Measurements from ENCODE around the gene ANKLE1. TPM values are rescaled to one million over a fixed set of nuclear protein-coding genes. Genes with fewer than 3 reads are reported as not detected.

ANKLE1 gene
- total RNA-seq, 1 experiment from 2014 or later, result 16.5 TPM

GRCh38 chr19:17254636-17255035 is 27.1 kb upstream of the ANKLE1 start:
- Histone ChIP-seq H3K4me1 (ENCODE audit: insufficient read depth, low read length) (no peaks in the 10 kb centered on the region), H2AK5ac (ENCODE audit: insufficient read length, low read length) (no peak overlapping the region), H3K18ac (ENCODE audit: insufficient read length, low read depth, low read length) (no peak overlapping the region), H4K8ac (replicated peaks; ENCODE audit: insufficient read length, low read depth, low read length) (no peak overlapping the region), H3K4ac (ENCODE audit: low read depth, low read length) (no peak overlapping the region), H2BK20ac (ENCODE audit: low read depth, low read length, poor library complexity, severe bottlenecking) (no peak overlapping the region), H4K91ac (ENCODE audit: insufficient read length, low read depth, low read length) (no peak overlapping the region), H2BK12ac (ENCODE audit: insufficient read length, low read depth, low read length) (no peak overlapping the region), H3K27me3 (ENCODE audit: insufficient read depth, low read length) (no peaks in the 10 kb centered on the region), H3K79me2 (ENCODE audit: insufficient read depth, low read length) (no peaks in the 10 kb centered on the region), H2BK15ac (ENCODE audit: low read depth, low read length) (no peak overlapping the region), H4K20me1 (ENCODE audit: control insufficient read depth, insufficient read depth, insufficient read length) (no peaks in the 10 kb centered on the region), H3K23ac (ENCODE audit: insufficient read length, low read depth, low read length) (no peak overlapping the region), H3K9me3 (ENCODE audit: control insufficient read depth, low read depth, low read length) (peaks cover 9% of the 10 kb centered on the region), H2BK5ac (ENCODE audit: insufficient read length, low read length) (no peak overlapping the region), H3K56ac (ENCODE audit: insufficient read length, low read depth, low read length) (no peak overlapping the region), H3K23me2 (ENCODE audit: insufficient read length, low read depth, low read length, poor library complexity, severe bottlenecking) (no peaks in the 10 kb centered on the region), H2AFZ (ENCODE audit: low read length) (no peak overlapping the region), H3K14ac (ENCODE audit: insufficient read depth, low read length) (no peak overlapping the region), H3K9ac (ENCODE audit: extremely low read depth, insufficient read length, low read length) (no peak overlapping the region), H3K27ac (ENCODE audit: insufficient read length, low read depth, low read length) (no peak overlapping the region), H3K79me1 (ENCODE audit: insufficient read depth, low read depth, low read length, poor library complexity, severe bottlenecking) (no peaks in the 10 kb centered on the region), H3T11ph (ENCODE audit: low read length) (no peak overlapping the region), H4K5ac (ENCODE audit: insufficient read length, low read depth, low read length) (no peak overlapping the region), H2BK120ac (ENCODE audit: low read depth, low read length, poor library complexity, severe bottlenecking) (no peak overlapping the region), H3K4me2 (ENCODE audit: insufficient read depth, insufficient read length, low read length) (no peak overlapping the region)
- DNase-seq, result no peak
- Mint-ChIP-seq H3K9me3 (no peaks in the 10 kb centered on the region), H3K27me3 (ENCODE audit: low read depth) (no peaks in the 10 kb centered on the region), H3K36me3 (ENCODE audit: insufficient read depth in 1 of 3, low read depth in 3 of 3) (peaks cover 0 to 22% (median 2%) of the 10 kb centered on the region in 3 experiments; a peak in 4 of 7 replicates), H3K4me1 (no peaks in the 10 kb centered on the region; a peak in 2 of 4 replicates), H3K27ac (no peak overlapping the region), H3K4me3 (0 out of 5 replicates have a peak overlapping the region, but pooled peaks of 1 of the 2 experiments have one; percentile 2)
- no peak for TF ChIP-seq CTCF (conservative IDR thresholded peaks at IDR 0.05)
- WGBS (ENCODE audit: extremely low coverage, insufficient read length, low lambda C conversion rate), result no CpG with 5 or more reads among the region's 10 CpGs

Data from H9 (cell line).